ENCODE measurements around the gene BAIAP3. TPM values are rescaled to one million over a fixed set of nuclear protein-coding genes. Genes with fewer than 3 reads are reported as not detected.

Gene BAIAP3
- total and polyA plus RNA-seq, 10 of the 15 experiments (the other 5 are each of a cell fraction or from before 2014, with no cell fraction given) = 0.03 to 0.56 (median 0.17) TPM; not detected in 3

DNA sequence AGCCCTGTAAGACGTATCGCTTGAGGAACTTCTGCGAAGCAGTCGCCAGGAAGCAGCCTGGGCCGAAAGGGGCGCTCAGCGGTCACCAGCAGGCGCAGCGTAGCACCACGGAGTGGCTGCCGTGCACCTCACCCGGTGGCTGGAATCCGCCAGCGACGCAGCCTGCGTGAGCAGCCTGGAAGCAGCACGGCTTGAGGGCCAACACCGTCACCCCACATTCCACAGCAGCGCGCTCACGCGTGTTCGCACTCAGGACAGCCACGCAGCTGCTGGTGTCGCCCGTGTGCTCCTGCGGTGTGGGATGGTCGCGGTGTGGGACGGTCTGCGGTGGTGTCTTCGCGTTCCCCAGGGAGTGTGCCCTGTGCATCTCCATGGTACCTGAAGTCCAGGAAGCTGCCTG, 14.4 kb upstream of the BAIAP3 start:
- no peaks in the 10 kb centered on the region for H3K4me1 ChIP-seq (ENCODE audit: control insufficient read depth, insufficient read depth, low read length)
- peak; percentile 81 for TF ChIP-seq POLR2A (IDR thresholded peaks at IDR 0.05; ENCODE audit: low read depth, low read length)
- TF ChIP-seq POLR2AphosphoS5 (IDR thresholded peaks at IDR 0.05; ENCODE audit: low read length) = peak; percentile 70; the same call in 1 of the 2 replicates
- TF ChIP-seq, protein P1, sequence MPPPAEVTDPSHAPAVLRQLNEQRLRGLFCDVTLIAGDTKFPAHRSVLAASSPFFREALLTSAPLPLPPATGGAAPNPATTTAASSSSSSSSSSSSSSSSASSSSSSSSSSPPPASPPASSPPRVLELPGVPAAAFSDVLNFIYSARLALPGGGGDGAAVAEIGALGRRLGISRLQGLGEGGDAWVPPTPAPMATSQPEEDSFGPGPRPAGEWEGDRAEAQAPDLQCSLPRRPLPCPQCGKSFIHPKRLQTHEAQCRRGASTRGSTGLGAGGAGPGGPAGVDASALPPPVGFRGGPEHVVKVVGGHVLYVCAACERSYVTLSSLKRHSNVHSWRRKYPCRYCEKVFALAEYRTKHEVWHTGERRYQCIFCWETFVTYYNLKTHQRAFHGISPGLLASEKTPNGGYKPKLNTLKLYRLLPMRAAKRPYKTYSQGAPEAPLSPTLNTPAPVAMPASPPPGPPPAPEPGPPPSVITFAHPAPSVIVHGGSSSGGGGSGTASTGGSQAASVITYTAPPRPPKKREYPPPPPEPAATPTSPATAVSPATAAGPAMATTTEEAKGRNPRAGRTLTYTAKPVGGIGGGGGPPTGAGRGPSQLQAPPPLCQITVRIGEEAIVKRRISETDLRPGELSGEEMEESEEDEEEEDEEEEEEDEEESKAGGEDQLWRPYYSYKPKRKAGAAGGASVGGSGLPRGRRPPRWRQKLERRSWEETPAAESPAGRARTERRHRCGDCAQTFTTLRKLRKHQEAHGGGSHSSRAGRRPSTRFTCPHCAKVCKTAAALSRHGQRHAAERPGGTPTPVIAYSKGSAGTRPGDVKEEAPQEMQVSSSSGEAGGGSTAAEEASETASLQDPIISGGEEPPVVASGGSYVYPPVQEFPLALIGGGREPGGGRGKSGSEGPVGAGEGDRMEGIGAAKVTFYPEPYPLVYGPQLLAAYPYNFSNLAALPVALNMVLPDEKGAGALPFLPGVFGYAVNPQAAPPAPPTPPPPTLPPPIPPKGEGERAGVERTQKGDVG (CRISPR knock-in tag; IDR thresholded peaks at IDR 0.05) = no peak
- TF ChIP-seq NR2F1 (conservative IDR thresholded peaks at IDR 0.05) = no peak
- TF ChIP-seq SP1 (IDR thresholded peaks at IDR 0.05; ENCODE audit: low read depth, low read length) = no peak
- TF ChIP-seq BHLHE40 (IDR thresholded peaks at IDR 0.05; ENCODE audit: borderline replicate concordance in 1 of 2, low read depth in 2 of 2, low read length in 1 of 2) = no peak
- TF ChIP-seq FOXK2 (IDR thresholded peaks at IDR 0.05) = no peak
- no peak for TF ChIP-seq WRNIP1 (IDR thresholded peaks at IDR 0.05; ENCODE audit: borderline replicate concordance, low read depth, low read length)
- POLR2A ChIA-PET = no interaction called here
- intact Hi-C loops (cut with micrococcal nuclease; ENCODE audit: unreplicated experiment) (no loop called here), in situ Hi-C loops (cut with MboI) (no loop called here)
- BruUV-seq (replicated peaks) = no TSS peak
- H3K27ac ChIP-seq (ENCODE audit: control insufficient read depth, insufficient read depth) = no peak overlapping the region
- H3K9me3 ChIP-seq (replicated peaks; ENCODE audit: control insufficient read depth, insufficient read depth, low read length) = no peaks in the 10 kb centered on the region
- H2AFZ ChIP-seq (ENCODE audit: control insufficient read depth, low read depth, low read length) = no peak overlapping the region
- RAD21 ChIA-PET (ENCODE audit: unreplicated experiment) = interaction anchor here (0.6 kb wide), 1 partner anchor 428 kb away, joined by 6 read pairs; no protein-coding TSS in a partner anchor
- H3K36me3 ChIP-seq (ENCODE audit: control insufficient read depth in 2 of 2, insufficient read depth in 2 of 2, low read length in 1 of 2) = peaks cover 40 to 67% of the 10 kb centered on the region in 2 experiments
- H3K4me3 ChIP-seq = no peak overlapping the region
- H3K4me2 ChIP-seq (ENCODE audit: control insufficient read depth, insufficient read depth) = no peak overlapping the region
- H3K79me2 ChIP-seq (ENCODE audit: control insufficient read depth, insufficient read depth, low read length) = peaks cover 11% of the 10 kb centered on the region
- no peak for ATAC-seq
- DNase-seq (ENCODE audit: low read depth, low spot score) = no peak
- SMC1A ChIA-PET (ENCODE audit: uncharacterized antibody, unreplicated experiment) = no interaction called here
- H4K20me1 ChIP-seq (ENCODE audit: control insufficient read depth, insufficient read depth) = 0 out of 2 replicates have a peak, but pooled peaks cover 5% of the 10 kb centered on the region
- 95% methylated on average over 33 of the region's 33 CpGs for WGBS (ENCODE audit: insufficient coverage, insufficient replicate concordance, low lambda C conversion rate, missing lambda C conversion rate)
- no peak overlapping the region for H3K9ac ChIP-seq (ENCODE audit: control insufficient read depth, insufficient read depth, low read length)
- no peaks in the 10 kb centered on the region for H3K27me3 ChIP-seq (replicated peaks in 1 of 2; ENCODE audit: control insufficient read depth in 2 of 2, insufficient read depth in 2 of 2, low read length in 1 of 2)
- FAIRE-seq = no peak
- CTCF ChIA-PET = no interaction called here
